H1 (cell line): Measurements from ENCODE around the gene CCPG1. TPM values are rescaled to one million over a fixed set of nuclear protein-coding genes. Genes with fewer than 3 reads are reported as not detected.

Source experiments
- CTCF ChIA-PET: fragments of 300-600 bp; sonication (Branson Sonifier 250); formaldehyde crosslinking; loops from one replicate; lab custom pipeline; 2021; ENCODE audit not compliant: partially characterized antibody; lab: Charles Lee
- POLR2A ChIA-PET: fragments of 300-600 bp; sonication (Branson Sonifier 250); formaldehyde crosslinking; loops from one replicate; lab custom pipeline; 2021; ENCODE audit warnings: inconsistent platforms; ENCODE audit not compliant: partially characterized antibody; lab: Charles Lee
- DNase-seq, 2 experiments: peaks; one replicate each; pipeline versions ENCODE4 v3.0.0 to v3.0.0-alpha.2; 2010 to 2022; ENCODE audit warnings: low spot score in 2 of 2, low read depth in 1 of 2, mixed read lengths in 1 of 2
- FAIRE-seq: peaks from 2 replicates; lab custom pipeline; 2011; peaks lifted over from hg19 to GRCh38; lab: Jason Lieb, UNC
- H2AFZ ChIP-seq: 2 replicates; pipeline ENCODE4 v1.8.1; 2012; ENCODE audit warnings: low read length, inconsistent platforms
- H2AK5ac ChIP-seq: 2 replicates; pipeline ENCODE4 v1.6.1; 2013; ENCODE audit warnings: low read depth, low read length
- H2BK120ac ChIP-seq: replicated peaks from 2 replicates; pipeline ENCODE3; 2013; ENCODE audit warnings: low read depth, low read length, inconsistent platforms
- H2BK12ac ChIP-seq: 2 replicates; pipeline ENCODE4 v1.6.1; 2013; ENCODE audit warnings: low read depth, low read length
- H2BK15ac ChIP-seq: 2 replicates; pipeline ENCODE4 v1.6.1; 2013; ENCODE audit warnings: low read length
- H2BK20ac ChIP-seq: 2 replicates; pipeline ENCODE4 v1.6.1; 2013; ENCODE audit warnings: low read length
- H2BK5ac ChIP-seq: 2 replicates; pipeline ENCODE4 v1.6.1; 2013; ENCODE audit warnings: low read depth, low read length
- H3K14ac ChIP-seq: 2 replicates; pipeline ENCODE4 v1.6.1; 2013; ENCODE audit warnings: inconsistent platforms; ENCODE audit not compliant: insufficient read length
- H3K18ac ChIP-seq: 2 replicates; pipeline ENCODE4 v1.6.1; 2013; ENCODE audit warnings: low read length; ENCODE audit errors: extremely low read depth
- H3K23ac ChIP-seq: 2 replicates; pipeline ENCODE4 v1.6.1; 2013; ENCODE audit warnings: inconsistent platforms; ENCODE audit not compliant: insufficient read length
- H3K23me2 ChIP-seq: 2 replicates; pipeline ENCODE4 v1.6.1; 2013; ENCODE audit warnings: low read depth, low read length
- H3K27ac ChIP-seq: 2 replicates; pipeline ENCODE4 v1.6.1; 2011; ENCODE audit warnings: low read depth, low read length, inconsistent platforms
- H3K27me3 ChIP-seq, 4 experiments: replicated peaks in 1 of 4; 1 replicate in 1 of 4; 2 replicates in 3 of 4; pipeline versions ENCODE4 v1.6.1 to v1.8.1; 2011 to 2013; ENCODE audit warnings: low read length in 3 of 4, mild to moderate bottlenecking in 3 of 4, inconsistent platforms in 2 of 4, mixed read lengths in 2 of 4, moderate library complexity in 1 of 4; ENCODE audit not compliant: control insufficient read depth in 3 of 4, insufficient read depth in 3 of 4; ENCODE audit errors: extremely low read depth in 1 of 4
- H3K36me3 ChIP-seq, 4 experiments: 2 replicates each; pipeline versions ENCODE4 v1.6.1 to v1.8.1; 2011 to 2013; ENCODE audit warnings: mild to moderate bottlenecking in 4 of 4, low read length in 3 of 4, moderate library complexity in 2 of 4, control low read depth in 1 of 4, inconsistent platforms in 1 of 4; ENCODE audit not compliant: insufficient read depth in 4 of 4, control insufficient read depth in 2 of 4
- H3K4ac ChIP-seq: replicated peaks from 2 replicates; pipeline ENCODE3; 2013; ENCODE audit warnings: low read length, low read depth, mixed read lengths, inconsistent platforms; ENCODE audit not compliant: insufficient read length
- H3K4me1 ChIP-seq, 4 experiments: replicated peaks in 1 of 4; 1 replicate in 1 of 4; 2 replicates in 3 of 4; pipeline versions ENCODE4 v1.6.1 to v1.8.1; 2011 to 2013; ENCODE audit warnings: low read length in 3 of 4, inconsistent platforms in 2 of 4, mixed read lengths in 1 of 4; ENCODE audit not compliant: insufficient read depth in 4 of 4, control insufficient read depth in 3 of 4
- H3K4me2 ChIP-seq, 2 experiments: 2 replicates each; pipeline versions ENCODE4 v1.6.1 to v1.8.1; 2011 to 2013; ENCODE audit warnings: low read depth in 2 of 2, low read length in 2 of 2, control low read depth in 1 of 2, inconsistent platforms in 1 of 2, mild to moderate bottlenecking in 1 of 2; ENCODE audit not compliant: insufficient read depth in 1 of 2
- H3K4me3 ChIP-seq, 4 experiments: fragments of 200-600, 300-600 bp in 1 of 4; sonication (generic), shearing (Covaris generic), sonication (Bioruptor Twin) in 1 of 4; 2 replicates each; pipeline versions ENCODE4 v1.5.1 to v1.8.1; 2011 to 2016; ENCODE audit warnings: low read length in 4 of 4, low read depth in 3 of 4, control low read depth in 2 of 4, inconsistent platforms in 2 of 4, mild to moderate bottlenecking in 2 of 4, mixed read lengths in 1 of 4, moderate library complexity in 1 of 4; ENCODE audit not compliant: insufficient read depth in 2 of 4; ENCODE audit errors: extremely low read depth in 1 of 4
- H3K56ac ChIP-seq: replicated peaks from 2 replicates; pipeline ENCODE3; 2013; ENCODE audit warnings: low read depth, mild to moderate bottlenecking, mixed read lengths, low read length, inconsistent platforms; ENCODE audit not compliant: insufficient read length
- H3K79me1 ChIP-seq: 2 replicates; pipeline ENCODE4 v1.6.1; 2013; ENCODE audit warnings: low read depth, low read length, control low read depth
- H3K79me2 ChIP-seq, 2 experiments: 2 replicates each; pipeline versions ENCODE4 v1.6.1 to v1.8.1; 2012 to 2013; ENCODE audit warnings: low read length in 2 of 2, mild to moderate bottlenecking in 2 of 2, inconsistent platforms in 1 of 2; ENCODE audit not compliant: insufficient read depth in 2 of 2, control insufficient read depth in 1 of 2
- H3K9ac ChIP-seq, 4 experiments: replicated peaks in 1 of 4; 1 replicate in 1 of 4; 2 replicates in 3 of 4; pipeline versions ENCODE4 v1.6.1 to v1.8.1; 2011 to 2013; ENCODE audit warnings: low read depth in 3 of 4, low read length in 3 of 4, control low read depth in 2 of 4, mild to moderate bottlenecking in 2 of 4, moderate library complexity in 2 of 4, inconsistent platforms in 1 of 4; ENCODE audit errors: extremely low read depth in 1 of 4
- H3K9me3 ChIP-seq, 2 experiments: 2 replicates each; pipeline versions ENCODE4 v1.6.1 to v1.8.1; 2012 to 2013; ENCODE audit warnings: mild to moderate bottlenecking in 2 of 2, moderate library complexity in 2 of 2, control low read depth in 1 of 2, inconsistent platforms in 1 of 2, low read depth in 1 of 2, low read length in 1 of 2, mixed read lengths in 1 of 2; ENCODE audit not compliant: insufficient read depth in 2 of 2
- H4K20me1 ChIP-seq, 2 experiments: replicated peaks in 1 of 2; 2 replicates each; pipeline versions ENCODE3 to v1.8.1; 2011 to 2013; ENCODE audit warnings: inconsistent platforms in 2 of 2, low read length in 2 of 2, mild to moderate bottlenecking in 1 of 2; ENCODE audit not compliant: insufficient read depth in 2 of 2, control insufficient read depth in 1 of 2
- H4K5ac ChIP-seq: 2 replicates; pipeline ENCODE4 v1.6.1; 2013; ENCODE audit warnings: low read length, low read depth, mixed read lengths, inconsistent platforms; ENCODE audit not compliant: insufficient read length
- H4K8ac ChIP-seq: 2 replicates; pipeline ENCODE4 v1.8.0; 2013; ENCODE audit warnings: mild to moderate bottlenecking, moderate library complexity, low read length, inconsistent platforms; ENCODE audit not compliant: insufficient read depth; ENCODE audit errors: extremely low read depth
- H4K91ac ChIP-seq: replicated peaks from 2 replicates; pipeline ENCODE3; 2013; ENCODE audit warnings: low read length, mixed read lengths, inconsistent platforms; ENCODE audit not compliant: insufficient read length
- ASH2L ChIP-seq: fragments of 200-600, 300-600 bp; sonication (generic); IDR thresholded peaks from one replicate; pipeline ENCODE4 v1.7.1; 2017; ENCODE audit warnings: low read length
- BCL11A ChIP-seq, 2 experiments: IDR thresholded peaks; one replicate each; pipeline ENCODE4 v1.6.1; 2011; ENCODE audit warnings: low read depth in 2 of 2, low read length in 2 of 2, mild to moderate bottlenecking in 2 of 2
- CBX5 ChIP-seq: fragments of 300-800, 300-1000 bp; sonication (generic); IDR thresholded peaks from 2 replicates; pipeline ENCODE4 v1.7.1; 2016; ENCODE audit warnings: antibody characterized with exemption, low read length, low read depth
- CHD1 ChIP-seq: IDR thresholded peaks from 2 replicates; pipeline ENCODE4 v1.6.1; 2012; ENCODE audit warnings: low read depth, low read length, improper control_type of control experiment
- CHD2 ChIP-seq: IDR thresholded peaks from 2 replicates; pipeline ENCODE4 v1.6.1; 2012; ENCODE audit warnings: low read length, improper control_type of control experiment
- FOSL1 ChIP-seq: IDR thresholded peaks from 2 replicates; pipeline ENCODE4 v1.6.1; 2011; ENCODE audit warnings: mild to moderate bottlenecking, low read depth, low read length, moderate library complexity; ENCODE audit not compliant: insufficient read depth
- GABPA ChIP-seq: IDR thresholded peaks from 2 replicates; pipeline ENCODE4 v1.6.1; 2011; ENCODE audit warnings: mild to moderate bottlenecking, low read length, moderate library complexity, borderline replicate concordance; ENCODE audit not compliant: insufficient read depth
- HDAC2 ChIP-seq, 2 experiments: fragments of 300-600 bp in 1 of 2; sonication (generic) in 1 of 2; IDR thresholded peaks; 2 replicates each; pipeline ENCODE4 v1.6.1; 2011 to 2012; ENCODE audit warnings: low read depth in 2 of 2, low read length in 2 of 2, mild to moderate bottlenecking in 2 of 2, moderate library complexity in 2 of 2, borderline replicate concordance in 1 of 2, inconsistent platforms in 1 of 2
- NRF1 ChIP-seq: IDR thresholded peaks from 2 replicates; pipeline ENCODE4 v1.6.1; 2011; ENCODE audit warnings: mild to moderate bottlenecking, low read depth, low read length, improper control_type of control experiment
- POLR2A ChIP-seq, 2 experiments: IDR thresholded peaks; 1 replicate in 1 of 2; 2 replicates in 1 of 2; pipeline ENCODE4 v1.6.1; 2011; ENCODE audit warnings: low read depth in 2 of 2, low read length in 2 of 2, mild to moderate bottlenecking in 2 of 2; ENCODE audit errors: control extremely low read depth in 1 of 2
- SIRT6 ChIP-seq: IDR thresholded peaks from one replicate; pipeline ENCODE4 v1.7.1; 2012; ENCODE audit warnings: low read length, inconsistent platforms
- SRF ChIP-seq: IDR thresholded peaks from 2 replicates; pipeline ENCODE4 v1.6.1; 2011; ENCODE audit warnings: mild to moderate bottlenecking, low read depth, low read length, moderate library complexity
- SUZ12 ChIP-seq: fragments of 200-600 bp; sonication (generic); IDR thresholded peaks from 2 replicates; pipeline ENCODE4 v1.6.1; 2012; ENCODE audit warnings: mild to moderate bottlenecking, inconsistent platforms, low read length, moderate library complexity, mixed read lengths
- TBP ChIP-seq: IDR thresholded peaks from 2 replicates; pipeline ENCODE4 v1.6.1; 2011; ENCODE audit warnings: low read depth, low read length, improper control_type of control experiment
- WGBS, 2 experiments: shearing (Covaris generic) in 1 of 2; methylation state at CpG; one replicate each; pipeline versions ENCODE4 v1.1.6 to v1.1.7; 2013 to 2015; ENCODE audit warnings: low lambda C conversion rate in 2 of 2, mixed read lengths in 2 of 2, inconsistent platforms in 1 of 2, low coverage in 1 of 2, missing lambda C conversion rate in 1 of 2; ENCODE audit not compliant: insufficient replicate concordance in 2 of 2, insufficient coverage in 1 of 2, insufficient read length in 1 of 2; ENCODE audit errors: extremely low coverage in 1 of 2, missing lambda C conversion rate in 1 of 2; 5-methylcytosine and 5-hydroxymethylcytosine counted together
- polyA plus RNA-seq, 7 experiments: library from polyadenylated mRNA; depleted of rRNA in 3 of 7; stranded (reverse) in 5 of 7; unstranded in 2 of 7; fragments of >200 nt in 5 of 7; fragments of 200-250 nt in 2 of 7; gene quantifications; 1 replicate in 5 of 7; 2 replicates in 1 of 7; 4 replicates in 1 of 7; pipeline versions ENCODE4 v1.2.1 to v1.2.3, GENCODE V29; 2011 to 2013; ENCODE audit warnings: missing spikeins in 2 of 7, mixed read lengths in 2 of 7
- total RNA-seq: library from RNA; stranded (reverse); fragmentation: NEBNext Ultra II Directional; extraction: Animal tissue kit (Norgen Biotek cat#: 25700); gene quantifications from 2 replicates; pipeline ENCODE4 v1.2.1, GENCODE V29; 2021
- TF ChIP-seq, protein P1 (sequence below): IDR thresholded peaks from 2 replicates; pipeline ENCODE4 v1.6.1; 2012; ENCODE audit warnings: inconsistent platforms

The CCPG1 gene
- total and polyA plus RNA-seq, 2 of the 8 experiments (the other 6 are each of a cell fraction or from before 2014, with no cell fraction given), result 2.3 to 13.2 TPM

- no peak overlapping the region for H2AK5ac ChIP-seq
- H2BK5ac ChIP-seq, result no peak overlapping the region
- H3K79me1 ChIP-seq, result no peaks in the 10 kb centered on the region
- no peak for FAIRE-seq
- no peak overlapping the region for H3K56ac ChIP-seq
- no peak overlapping the region for H3K18ac ChIP-seq
- no peak overlapping the region for H4K5ac ChIP-seq
- no peak overlapping the region for H2BK15ac ChIP-seq
- no peak overlapping the region for H3K4me3 ChIP-seq
- peaks cover 0 to 3% of the 10 kb centered on the region in 2 experiments; a peak in 1 of 4 replicates for H3K79me2 ChIP-seq
- H3K27ac ChIP-seq, result no peak overlapping the region
- no peaks in the 10 kb centered on the region for H3K36me3 ChIP-seq
- ChIA-PET POLR2A (no interaction called here), CTCF (no interaction called here)
- H3K14ac ChIP-seq, result no peak overlapping the region
- no peak overlapping the region for H2BK12ac ChIP-seq
- DNase-seq, result no peak
- H2BK120ac ChIP-seq, result no peak overlapping the region
- 93% methylated on average over 1 of the region's 1 CpG; no CpG with 5 or more reads in 1 of the 2 experiments for WGBS, 2 experiments
- no peak overlapping the region for H2BK20ac ChIP-seq
- H3K23ac ChIP-seq, result no peak overlapping the region
- no peaks in the 10 kb centered on the region for H3K9me3 ChIP-seq
- H4K8ac ChIP-seq, result no peak overlapping the region
- no peak overlapping the region for H2AFZ ChIP-seq
- H3K4me2 ChIP-seq, result no peak overlapping the region
- H3K27me3 ChIP-seq, result no peaks in the 10 kb centered on the region
- no peak overlapping the region for H4K91ac ChIP-seq
- H4K20me1 ChIP-seq, result no peaks in the 10 kb centered on the region
- H3K4me1 ChIP-seq, result peaks cover 2 to 3% (median 3%) of the 10 kb centered on the region in 4 experiments; a peak in 3 of 7 replicates
- H3K23me2 ChIP-seq, result peaks cover 2% of the 10 kb centered on the region; the same call in 1 of the 2 replicates
- H3K9ac ChIP-seq, result no peak overlapping the region
- H3K4ac ChIP-seq, result no peak overlapping the region
- no peak for TF ChIP-seq SRF
- TF ChIP-seq HDAC2 (IDR thresholded peaks at IDR 0.05; ENCODE audit: borderline replicate concordance in 1 of 2, low read depth in 2 of 2, low read length in 2 of 2), result no peak
- TF ChIP-seq ASH2L, result no peak
- no peak for TF ChIP-seq TBP
- no peak for TF ChIP-seq FOSL1
- no peak for TF ChIP-seq BCL11A (IDR thresholded peaks at IDR 0.05; ENCODE audit: low read depth in 2 of 2, low read length in 2 of 2)
- TF ChIP-seq NRF1, result no peak
- no peak for TF ChIP-seq SUZ12
- no peak for TF ChIP-seq SIRT6
- no peak for TF ChIP-seq CHD1
- no peak for TF ChIP-seq POLR2A (IDR thresholded peaks at IDR 0.05; ENCODE audit: control extremely low read depth in 1 of 2, low read depth in 2 of 2, low read length in 2 of 2)
- TF ChIP-seq, protein P1, sequence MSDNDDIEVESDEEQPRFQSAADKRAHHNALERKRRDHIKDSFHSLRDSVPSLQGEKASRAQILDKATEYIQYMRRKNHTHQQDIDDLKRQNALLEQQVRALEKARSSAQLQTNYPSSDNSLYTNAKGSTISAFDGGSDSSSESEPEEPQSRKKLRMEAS, result no peak
- no peak for TF ChIP-seq GABPA
- no peak for TF ChIP-seq CHD2
- no peak for TF ChIP-seq CBX5
These were observed 87.2 kb downstream of the CCPG1 start for GRCh38 chr15:55320963-55321362.
